ENCODE data around the gene FOXP1. TPM values are rescaled to one million over a fixed set of nuclear protein-coding genes. Genes with fewer than 3 reads are reported as not detected.

Gene FOXP1
- total and polyA plus RNA-seq, 2 of the 13 experiments (the other 11 are each of a cell fraction or from before 2014, with no cell fraction given) = 40.4 to 59.0 TPM

DNA sequence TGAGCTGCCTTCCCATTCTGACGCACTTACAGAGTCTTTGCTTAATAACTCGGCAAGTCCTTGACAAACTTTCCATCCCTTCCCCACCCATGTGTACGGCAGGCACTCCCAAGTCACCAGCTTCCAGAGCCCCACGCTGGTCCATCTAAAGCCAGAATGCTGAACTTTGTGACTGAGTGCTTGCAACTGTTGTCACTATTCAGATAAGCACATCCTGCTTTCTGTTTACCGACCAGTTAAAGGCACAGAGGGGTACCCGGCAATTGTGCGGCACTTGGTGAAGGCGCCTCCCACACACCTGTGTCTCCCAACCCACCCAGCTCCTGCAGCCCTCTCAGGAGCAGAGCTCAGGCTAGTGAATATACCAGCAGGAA, 430.6 kb downstream of the FOXP1 start (continued):
- TF ChIP-seq XRCC5 (optimal IDR thresholded peaks at IDR 0.05; ENCODE audit: low read length) (no peak), ZFYVE20 (CRISPR knock-in tag; IDR thresholded peaks at IDR 0.05; ENCODE audit: borderline replicate concordance, low read depth) (no peak), NR1H2 (CRISPR knock-in tag; IDR thresholded peaks at IDR 0.05; ENCODE audit: borderline replicate concordance, low read depth) (no peak), ZNF556 (CRISPR knock-in tag; IDR thresholded peaks at IDR 0.05; ENCODE audit: borderline replicate concordance) (peak; percentile 74; the same call in 1 of the 2 replicates), ZNF75D (CRISPR knock-in tag; IDR thresholded peaks at IDR 0.05; ENCODE audit: borderline replicate concordance) (no peak), ZNF101 (CRISPR knock-in tag; IDR thresholded peaks at IDR 0.05; ENCODE audit: borderline replicate concordance, low read depth) (no peak), ZNF678 (CRISPR knock-in tag; IDR thresholded peaks at IDR 0.05) (no peak), SALL2 (CRISPR knock-in tag; IDR thresholded peaks at IDR 0.05) (peak; percentile 79), ZNF501 (CRISPR knock-in tag; IDR thresholded peaks at IDR 0.05) (peak; percentile 86), MTA3 (CRISPR knock-in tag; IDR thresholded peaks at IDR 0.05) (no peak), ZBTB20 (CRISPR knock-in tag; IDR thresholded peaks at IDR 0.05; ENCODE audit: borderline replicate concordance, low read depth) (peak; percentile 71; the same call in 1 of the 2 replicates), ADNP (CRISPR knock-in tag; IDR thresholded peaks at IDR 0.05) (0 out of 2 replicates have a peak, but pooled peaks have one; percentile 1), CBX1 (IDR thresholded peaks at IDR 0.05; ENCODE audit: low read depth) (no peak)
- TF ChIP-seq, protein P1, sequence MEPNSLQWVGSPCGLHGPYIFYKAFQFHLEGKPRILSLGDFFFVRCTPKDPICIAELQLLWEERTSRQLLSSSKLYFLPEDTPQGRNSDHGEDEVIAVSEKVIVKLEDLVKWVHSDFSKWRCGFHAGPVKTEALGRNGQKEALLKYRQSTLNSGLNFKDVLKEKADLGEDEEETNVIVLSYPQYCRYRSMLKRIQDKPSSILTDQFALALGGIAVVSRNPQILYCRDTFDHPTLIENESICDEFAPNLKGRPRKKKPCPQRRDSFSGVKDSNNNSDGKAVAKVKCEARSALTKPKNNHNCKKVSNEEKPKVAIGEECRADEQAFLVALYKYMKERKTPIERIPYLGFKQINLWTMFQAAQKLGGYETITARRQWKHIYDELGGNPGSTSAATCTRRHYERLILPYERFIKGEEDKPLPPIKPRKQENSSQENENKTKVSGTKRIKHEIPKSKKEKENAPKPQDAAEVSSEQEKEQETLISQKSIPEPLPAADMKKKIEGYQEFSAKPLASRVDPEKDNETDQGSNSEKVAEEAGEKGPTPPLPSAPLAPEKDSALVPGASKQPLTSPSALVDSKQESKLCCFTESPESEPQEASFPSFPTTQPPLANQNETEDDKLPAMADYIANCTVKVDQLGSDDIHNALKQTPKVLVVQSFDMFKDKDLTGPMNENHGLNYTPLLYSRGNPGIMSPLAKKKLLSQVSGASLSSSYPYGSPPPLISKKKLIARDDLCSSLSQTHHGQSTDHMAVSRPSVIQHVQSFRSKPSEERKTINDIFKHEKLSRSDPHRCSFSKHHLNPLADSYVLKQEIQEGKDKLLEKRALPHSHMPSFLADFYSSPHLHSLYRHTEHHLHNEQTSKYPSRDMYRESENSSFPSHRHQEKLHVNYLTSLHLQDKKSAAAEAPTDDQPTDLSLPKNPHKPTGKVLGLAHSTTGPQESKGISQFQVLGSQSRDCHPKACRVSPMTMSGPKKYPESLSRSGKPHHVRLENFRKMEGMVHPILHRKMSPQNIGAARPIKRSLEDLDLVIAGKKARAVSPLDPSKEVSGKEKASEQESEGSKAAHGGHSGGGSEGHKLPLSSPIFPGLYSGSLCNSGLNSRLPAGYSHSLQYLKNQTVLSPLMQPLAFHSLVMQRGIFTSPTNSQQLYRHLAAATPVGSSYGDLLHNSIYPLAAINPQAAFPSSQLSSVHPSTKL (CRISPR knock-in tag; IDR thresholded peaks at IDR 0.05) = peak; percentile 94
- TF ChIP-seq, protein P2, sequence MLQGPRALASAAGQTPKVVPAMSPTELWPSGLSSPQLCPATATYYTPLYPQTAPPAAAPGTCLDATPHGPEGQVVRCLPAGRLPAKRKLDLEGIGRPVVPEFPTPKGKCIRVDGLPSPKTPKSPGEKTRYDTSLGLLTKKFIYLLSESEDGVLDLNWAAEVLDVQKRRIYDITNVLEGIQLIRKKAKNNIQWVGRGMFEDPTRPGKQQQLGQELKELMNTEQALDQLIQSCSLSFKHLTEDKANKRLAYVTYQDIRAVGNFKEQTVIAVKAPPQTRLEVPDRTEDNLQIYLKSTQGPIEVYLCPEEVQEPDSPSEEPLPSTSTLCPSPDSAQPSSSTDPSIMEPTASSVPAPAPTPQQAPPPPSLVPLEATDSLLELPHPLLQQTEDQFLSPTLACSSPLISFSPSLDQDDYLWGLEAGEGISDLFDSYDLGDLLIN (CRISPR knock-in tag; IDR thresholded peaks at IDR 0.05; ENCODE audit: borderline replicate concordance) = no peak
- TF ChIP-seq, protein P3, sequence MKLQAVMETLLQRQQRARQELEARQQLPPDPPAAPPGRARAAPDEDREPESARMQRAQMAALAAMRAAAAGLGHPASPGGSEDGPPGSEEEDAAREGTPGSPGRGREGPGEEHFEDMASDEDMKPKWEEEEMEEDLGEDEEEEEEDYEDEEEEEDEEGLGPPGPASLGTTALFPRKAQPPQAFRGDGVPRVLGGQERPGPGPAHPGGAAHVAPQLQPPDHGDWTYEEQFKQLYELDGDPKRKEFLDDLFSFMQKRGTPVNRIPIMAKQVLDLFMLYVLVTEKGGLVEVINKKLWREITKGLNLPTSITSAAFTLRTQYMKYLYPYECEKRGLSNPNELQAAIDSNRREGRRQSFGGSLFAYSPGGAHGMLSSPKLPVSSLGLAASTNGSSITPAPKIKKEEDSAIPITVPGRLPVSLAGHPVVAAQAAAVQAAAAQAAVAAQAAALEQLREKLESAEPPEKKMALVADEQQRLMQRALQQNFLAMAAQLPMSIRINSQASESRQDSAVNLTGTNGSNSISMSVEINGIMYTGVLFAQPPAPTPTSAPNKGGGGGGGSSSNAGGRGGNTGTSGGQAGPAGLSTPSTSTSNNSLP (IDR thresholded peaks at IDR 0.05; ENCODE audit: low read depth, low read length) = peak; percentile 32; the same call in 1 of the 2 replicates
- TF ChIP-seq, protein P4, sequence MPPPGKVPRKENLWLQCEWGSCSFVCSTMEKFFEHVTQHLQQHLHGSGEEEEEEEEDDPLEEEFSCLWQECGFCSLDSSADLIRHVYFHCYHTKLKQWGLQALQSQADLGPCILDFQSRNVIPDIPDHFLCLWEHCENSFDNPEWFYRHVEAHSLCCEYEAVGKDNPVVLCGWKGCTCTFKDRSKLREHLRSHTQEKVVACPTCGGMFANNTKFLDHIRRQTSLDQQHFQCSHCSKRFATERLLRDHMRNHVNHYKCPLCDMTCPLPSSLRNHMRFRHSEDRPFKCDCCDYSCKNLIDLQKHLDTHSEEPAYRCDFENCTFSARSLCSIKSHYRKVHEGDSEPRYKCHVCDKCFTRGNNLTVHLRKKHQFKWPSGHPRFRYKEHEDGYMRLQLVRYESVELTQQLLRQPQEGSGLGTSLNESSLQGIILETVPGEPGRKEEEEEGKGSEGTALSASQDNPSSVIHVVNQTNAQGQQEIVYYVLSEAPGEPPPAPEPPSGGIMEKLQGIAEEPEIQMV (CRISPR knock-in tag; IDR thresholded peaks at IDR 0.05; ENCODE audit: low read depth) = peak; percentile 80
- TF ChIP-seq, protein P5, sequence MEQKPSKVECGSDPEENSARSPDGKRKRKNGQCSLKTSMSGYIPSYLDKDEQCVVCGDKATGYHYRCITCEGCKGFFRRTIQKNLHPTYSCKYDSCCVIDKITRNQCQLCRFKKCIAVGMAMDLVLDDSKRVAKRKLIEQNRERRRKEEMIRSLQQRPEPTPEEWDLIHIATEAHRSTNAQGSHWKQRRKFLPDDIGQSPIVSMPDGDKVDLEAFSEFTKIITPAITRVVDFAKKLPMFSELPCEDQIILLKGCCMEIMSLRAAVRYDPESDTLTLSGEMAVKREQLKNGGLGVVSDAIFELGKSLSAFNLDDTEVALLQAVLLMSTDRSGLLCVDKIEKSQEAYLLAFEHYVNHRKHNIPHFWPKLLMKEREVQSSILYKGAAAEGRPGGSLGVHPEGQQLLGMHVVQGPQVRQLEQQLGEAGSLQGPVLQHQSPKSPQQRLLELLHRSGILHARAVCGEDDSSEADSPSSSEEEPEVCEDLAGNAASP (CRISPR knock-in tag; IDR thresholded peaks at IDR 0.05; ENCODE audit: borderline replicate concordance) = 0 out of 2 replicates have a peak, but pooled peaks have one; percentile 30
- TF ChIP-seq, protein P6, sequence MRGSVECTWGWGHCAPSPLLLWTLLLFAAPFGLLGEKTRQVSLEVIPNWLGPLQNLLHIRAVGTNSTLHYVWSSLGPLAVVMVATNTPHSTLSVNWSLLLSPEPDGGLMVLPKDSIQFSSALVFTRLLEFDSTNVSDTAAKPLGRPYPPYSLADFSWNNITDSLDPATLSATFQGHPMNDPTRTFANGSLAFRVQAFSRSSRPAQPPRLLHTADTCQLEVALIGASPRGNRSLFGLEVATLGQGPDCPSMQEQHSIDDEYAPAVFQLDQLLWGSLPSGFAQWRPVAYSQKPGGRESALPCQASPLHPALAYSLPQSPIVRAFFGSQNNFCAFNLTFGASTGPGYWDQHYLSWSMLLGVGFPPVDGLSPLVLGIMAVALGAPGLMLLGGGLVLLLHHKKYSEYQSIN (CRISPR knock-in tag; IDR thresholded peaks at IDR 0.05; ENCODE audit: borderline replicate concordance) = no peak
